ENCODE results near the gene FAM114A1. TPM values are rescaled to one million over a fixed set of nuclear protein-coding genes. Genes with fewer than 3 reads are reported as not detected.

Gene FAM114A1
- total RNA-seq, 4 donors from 2014 or later = 87.4 to 164 (median 109) TPM

- no peak for TF ChIP-seq CTCF (IDR thresholded peaks at IDR 0.05; ENCODE audit: low read depth)
Observed at GRCh38 chr4:38976308-38976707, 108.7 kb downstream of the FAM114A1 start.

GRCh38 chr4:38979081-38979480 is 111.5 kb downstream of the FAM114A1 start:
- no peak for TF ChIP-seq CTCF (IDR thresholded peaks at IDR 0.05; ENCODE audit: low read depth)

GRCh38 chr4:38979511-38980230 is 112.1 kb downstream of the FAM114A1 start:
- no peak for TF ChIP-seq CTCF (IDR thresholded peaks at IDR 0.05; ENCODE audit: low read depth)

GRCh38 chr4:38980903-38981676 is 113.5 kb downstream of the FAM114A1 start:
- TF ChIP-seq CTCF (IDR thresholded peaks at IDR 0.05; ENCODE audit: low read depth) = no peak

GRCh38 chr4:38982361-38983095 is 114.9 kb downstream of the FAM114A1 start:
- no peak for TF ChIP-seq CTCF (IDR thresholded peaks at IDR 0.05; ENCODE audit: low read depth)

GRCh38 chr4:38983291-38983690 is 115.7 kb downstream of the FAM114A1 start:
- no peak for TF ChIP-seq CTCF (IDR thresholded peaks at IDR 0.05; ENCODE audit: low read depth)

Measured in subcutaneous adipose tissue (tissue), 4 donors.